Panc1 (cell line): ENCODE measurements around the gene AKAP13.

Experiments used
- REST ChIP-seq, 2 experiments: IDR thresholded peaks; 2 replicates each; pipeline ENCODE4 v1.6.1; 2011 to 2012; ENCODE audit warnings: low read depth in 2 of 2, control low read depth in 1 of 2, low read length in 1 of 2, mild to moderate bottlenecking in 1 of 2, moderate library complexity in 1 of 2; ENCODE audit not compliant: insufficient read depth in 1 of 2
- SIN3A ChIP-seq: IDR thresholded peaks from 2 replicates; pipeline ENCODE4 v1.6.1; 2012; ENCODE audit warnings: low read depth, mild to moderate bottlenecking, low read length, moderate library complexity, borderline replicate concordance; ENCODE audit not compliant: insufficient read depth

GRCh38 chr15:85737061-85737460 is 356.7 kb downstream of the AKAP13 start:
- TF ChIP-seq SIN3A, result no peak
- TF ChIP-seq REST (IDR thresholded peaks at IDR 0.05; ENCODE audit: insufficient read depth in 1 of 2, low read depth in 2 of 2, low read length in 1 of 2), result no peak
